Activated naive CD4-positive, alpha-beta T cell treated with Interleukin-2 at 50 U/mL for 16 hours (primary cell): Measurements from ENCODE around the gene CDC6.

ENCODE experiments used
- DNase-seq: peaks from one replicate; pipeline ENCODE4 v3.0.0-alpha.2; 2020

CDC6 gene

DNA sequence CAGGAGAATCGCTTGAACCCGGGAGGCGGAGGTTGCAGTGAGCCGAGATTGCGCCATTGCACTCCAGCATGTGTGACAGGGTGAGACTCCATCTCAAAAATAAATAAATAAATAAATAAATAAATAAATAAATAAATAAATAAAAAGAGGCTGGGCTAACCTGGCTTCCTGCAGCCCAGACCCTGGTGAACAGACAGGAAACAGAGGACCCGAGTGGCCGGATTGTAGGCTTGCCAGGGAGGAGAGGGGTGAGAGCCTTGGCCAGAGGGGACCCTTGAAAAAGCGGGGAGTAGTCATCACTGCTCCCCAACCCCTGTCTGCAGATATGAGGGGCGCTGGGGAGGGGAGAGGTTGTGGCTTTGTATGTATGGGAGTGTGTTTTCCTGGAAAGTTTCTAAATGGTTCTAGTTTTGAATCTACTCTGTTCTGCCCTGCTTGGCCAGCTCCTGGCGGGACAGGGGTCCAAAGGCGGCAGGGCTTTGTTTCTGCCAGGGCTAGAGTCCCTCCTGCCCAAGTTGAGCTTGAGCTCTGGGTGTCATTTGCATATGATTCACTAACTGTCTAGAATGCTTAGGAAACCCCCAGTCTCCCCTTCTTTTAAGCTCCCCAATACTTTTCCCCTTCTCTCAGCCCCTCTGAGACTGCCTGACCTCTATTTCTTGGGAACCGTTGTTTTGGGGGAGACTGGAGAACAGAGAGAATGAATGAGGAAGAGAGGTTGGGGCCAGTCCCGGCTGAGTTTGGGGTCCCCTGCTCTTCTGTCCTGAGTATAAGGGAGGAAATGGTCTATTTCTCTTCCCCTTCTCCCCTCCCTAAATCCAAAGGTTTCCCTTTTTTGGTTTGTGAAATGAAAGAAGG, 37.7 kb downstream of the CDC6 start:
- no peak for DNase-seq

DNA sequence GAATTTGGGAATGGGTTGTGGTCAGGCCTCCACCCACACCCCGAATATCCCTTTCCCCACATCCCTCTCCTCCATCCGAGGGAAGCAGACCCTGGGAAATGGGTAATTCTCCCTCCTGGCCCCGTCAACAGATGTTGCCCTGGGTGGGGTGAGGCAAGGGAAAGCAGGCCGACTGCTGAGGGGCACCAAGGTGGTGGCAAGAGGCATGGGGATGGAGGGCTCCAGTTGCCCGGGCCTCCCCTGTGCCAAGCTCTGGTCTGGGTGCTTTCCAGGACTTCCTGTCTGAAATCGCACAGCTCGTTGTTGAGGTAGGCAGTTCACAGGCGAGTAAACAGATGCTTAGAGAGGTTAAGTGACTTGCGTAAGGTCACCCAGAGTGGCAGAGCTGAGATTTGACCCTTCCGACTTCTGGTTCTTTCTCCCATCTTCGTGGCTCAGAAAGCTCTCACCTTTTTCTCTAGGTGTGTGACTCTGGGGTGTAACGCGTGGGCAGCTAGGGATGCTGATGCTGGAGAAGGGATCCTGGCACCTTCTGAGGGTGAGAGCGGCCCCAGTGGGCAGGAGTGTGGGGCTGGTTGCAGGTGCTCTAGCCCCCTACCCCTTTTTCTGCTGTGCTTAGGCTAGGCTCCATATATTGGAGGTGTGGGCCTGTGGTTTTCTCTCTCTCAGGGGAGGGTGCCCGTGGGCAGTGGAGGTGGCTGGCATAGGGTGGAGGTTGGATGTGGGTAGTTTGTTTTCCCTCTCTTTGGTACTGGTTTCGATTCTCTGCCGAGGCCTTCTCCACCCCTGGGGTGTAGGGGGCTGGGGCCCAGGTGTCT, 38.5 kb downstream of the CDC6 start:
- DNase-seq, result peak; percentile 53

DNA sequence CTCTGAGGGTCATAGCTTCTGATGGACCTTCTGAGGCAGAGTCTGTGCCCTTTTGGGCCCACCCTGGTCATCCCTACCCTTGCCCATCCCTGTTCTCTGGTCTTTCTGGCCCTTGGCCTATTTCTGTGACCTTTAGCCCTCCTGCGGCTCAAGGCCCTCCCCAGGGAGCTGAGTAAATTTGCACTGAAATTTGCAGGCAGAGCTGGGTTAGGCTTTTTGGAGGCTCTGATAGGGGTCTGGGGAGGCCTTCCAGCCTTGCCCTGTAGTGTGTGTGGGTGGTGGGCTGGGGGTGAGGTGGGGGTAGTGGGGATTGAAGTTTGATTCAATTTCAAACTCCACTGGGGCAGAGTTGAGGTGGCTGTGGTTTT, 39.1 kb downstream of the CDC6 start:
- DNase-seq, result no peak

DNA sequence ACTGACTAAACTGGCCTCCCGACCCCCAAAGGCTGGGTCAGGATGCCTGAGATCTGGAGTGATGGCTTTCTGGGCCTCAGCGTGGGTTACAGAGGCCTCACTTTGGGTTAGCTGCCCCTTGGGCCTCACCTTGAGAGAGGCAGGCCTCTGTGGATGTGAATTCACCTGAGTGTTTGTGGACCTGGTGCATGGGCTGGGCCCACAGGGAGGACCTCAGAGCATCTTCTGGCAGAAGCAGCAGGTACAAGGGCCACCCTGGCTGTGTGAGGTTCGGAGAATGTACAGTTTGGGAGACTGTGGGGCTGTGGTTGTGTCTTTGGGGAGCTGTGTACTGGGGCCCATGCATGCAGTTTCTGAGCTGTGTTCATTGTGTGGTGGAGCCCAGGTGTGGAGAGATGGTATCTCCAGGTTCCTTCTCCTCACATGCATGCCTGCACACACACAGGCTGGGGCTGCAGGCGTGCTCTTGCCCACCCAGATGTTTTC, 39.6 kb downstream of the CDC6 start:
- no peak for DNase-seq

DNA sequence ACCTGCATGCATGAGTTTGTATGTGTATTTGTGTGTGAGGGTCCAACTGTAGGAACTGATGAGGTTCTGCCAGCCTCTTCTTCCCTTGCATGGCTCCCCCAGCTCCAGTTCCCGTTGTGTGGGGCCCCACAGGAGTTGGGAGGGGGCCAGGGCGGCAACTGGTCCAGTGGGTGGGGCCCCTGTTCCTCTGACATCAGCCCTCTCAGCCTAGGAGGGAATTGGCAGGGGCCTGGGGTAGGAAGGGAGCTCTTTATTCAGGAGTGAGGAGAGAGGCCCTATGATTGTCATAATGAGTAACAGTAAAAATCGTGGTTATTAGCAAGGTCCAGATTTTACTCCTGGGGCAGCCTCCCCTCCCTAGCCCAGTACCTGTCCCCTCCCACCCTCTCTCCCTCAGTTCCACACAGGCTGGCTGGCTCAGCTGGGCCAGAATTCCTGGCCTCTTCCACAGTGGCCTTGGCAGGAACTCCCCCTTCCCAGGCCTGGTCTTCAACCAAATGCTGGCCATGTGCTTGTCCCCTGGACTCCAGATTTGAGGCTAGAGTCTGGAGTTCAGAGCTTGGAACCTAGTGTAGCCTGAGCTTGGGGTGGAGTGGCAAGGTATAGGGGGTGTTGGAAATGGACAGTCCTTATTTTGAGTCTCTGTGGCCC, 40.2 kb downstream of the CDC6 start:
- DNase-seq, result no peak

DNA sequence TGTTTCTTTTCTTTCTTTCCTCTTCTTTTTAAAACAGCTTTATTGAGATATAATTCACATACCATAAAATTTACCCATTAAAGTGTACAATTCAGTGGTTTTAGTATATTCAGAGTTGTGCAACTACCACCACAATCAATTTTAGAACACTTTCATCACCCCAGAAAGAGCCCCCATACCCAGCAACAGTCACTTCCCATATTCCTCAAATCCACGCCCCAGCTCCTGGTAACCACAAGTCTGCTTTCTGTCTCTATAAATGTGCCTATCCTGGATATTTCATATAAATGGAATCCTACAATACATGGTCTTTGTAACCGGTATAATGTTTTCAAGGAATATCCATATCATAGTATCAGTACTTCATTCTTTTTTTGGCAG, 40.7 kb downstream of the CDC6 start:
- no peak for DNase-seq

DNA sequence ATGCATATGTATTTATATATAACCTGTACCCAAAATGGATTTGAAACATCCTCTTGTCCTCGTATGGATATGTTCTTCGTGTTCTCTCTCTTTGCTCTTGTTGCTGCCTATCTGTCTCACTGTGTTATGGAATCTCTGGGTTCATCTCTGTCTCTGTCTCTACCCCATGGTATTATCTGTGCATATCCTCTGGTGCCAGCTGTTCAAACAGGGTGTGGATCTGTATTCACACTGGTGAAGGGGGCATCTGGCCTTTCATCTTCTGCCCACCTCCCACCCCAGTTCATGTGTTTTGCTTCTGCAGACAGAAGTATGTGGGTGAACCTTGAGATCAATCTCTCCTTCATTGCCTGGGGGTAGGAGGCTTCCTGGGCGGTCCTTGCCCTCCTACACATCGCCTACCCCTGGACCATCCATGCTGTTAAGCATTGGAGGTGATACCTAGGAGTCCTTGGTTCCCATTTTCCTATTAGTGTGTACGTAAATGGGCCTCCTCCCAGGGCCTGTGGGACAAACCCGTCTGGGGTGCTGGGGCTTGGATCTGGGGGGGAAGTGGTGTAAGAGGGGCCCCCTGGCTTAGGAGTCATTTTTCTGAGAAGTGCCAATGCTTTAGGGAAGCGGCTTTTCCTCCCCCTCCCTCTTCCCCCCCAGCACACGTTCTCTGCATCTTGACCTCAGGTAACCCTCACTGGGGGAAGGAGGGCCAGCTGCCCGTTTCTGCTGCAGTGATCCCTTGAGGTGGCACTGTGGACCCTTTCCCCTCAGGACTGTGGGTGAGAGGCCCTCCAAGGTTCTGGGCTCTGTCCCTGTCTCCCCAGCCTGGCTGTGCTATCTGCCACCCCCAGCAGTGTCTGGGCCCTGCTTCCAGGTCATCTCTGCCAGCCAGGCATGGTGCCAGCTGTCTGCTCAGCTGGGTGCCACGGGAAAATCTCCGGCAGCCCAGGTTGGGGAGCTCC, 42.4 kb downstream of the CDC6 start:
- no peak for DNase-seq

DNA sequence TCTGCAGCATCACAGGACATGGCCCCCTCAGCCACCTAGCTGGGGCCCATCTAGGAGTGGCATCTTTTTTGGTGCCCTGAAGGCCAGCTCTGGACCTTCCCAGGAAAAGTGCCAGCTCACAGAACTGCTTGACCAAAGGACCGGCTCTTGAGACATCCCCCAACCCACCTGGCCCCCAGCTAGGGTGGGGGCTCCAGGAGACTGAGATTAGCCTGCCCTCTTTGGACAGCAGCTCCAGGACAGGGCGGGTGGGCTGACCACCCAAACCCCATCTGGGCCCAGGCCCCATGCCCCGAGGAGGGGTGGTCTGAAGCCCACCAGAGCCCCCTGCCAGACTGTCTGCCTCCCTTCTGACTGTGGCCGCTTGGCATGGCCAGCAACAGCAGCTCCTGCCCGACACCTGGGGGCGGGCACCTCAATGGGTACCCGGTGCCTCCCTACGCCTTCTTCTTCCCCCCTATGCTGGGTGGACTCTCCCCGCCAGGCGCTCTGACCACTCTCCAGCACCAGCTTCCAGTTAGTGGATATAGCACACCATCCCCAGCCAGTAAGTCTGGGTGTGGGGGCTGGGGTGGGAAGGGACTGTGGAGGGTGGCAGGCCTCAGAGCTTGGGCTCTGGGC, 43.3 kb downstream of the CDC6 start:
- DNase-seq, result no peak

DNA sequence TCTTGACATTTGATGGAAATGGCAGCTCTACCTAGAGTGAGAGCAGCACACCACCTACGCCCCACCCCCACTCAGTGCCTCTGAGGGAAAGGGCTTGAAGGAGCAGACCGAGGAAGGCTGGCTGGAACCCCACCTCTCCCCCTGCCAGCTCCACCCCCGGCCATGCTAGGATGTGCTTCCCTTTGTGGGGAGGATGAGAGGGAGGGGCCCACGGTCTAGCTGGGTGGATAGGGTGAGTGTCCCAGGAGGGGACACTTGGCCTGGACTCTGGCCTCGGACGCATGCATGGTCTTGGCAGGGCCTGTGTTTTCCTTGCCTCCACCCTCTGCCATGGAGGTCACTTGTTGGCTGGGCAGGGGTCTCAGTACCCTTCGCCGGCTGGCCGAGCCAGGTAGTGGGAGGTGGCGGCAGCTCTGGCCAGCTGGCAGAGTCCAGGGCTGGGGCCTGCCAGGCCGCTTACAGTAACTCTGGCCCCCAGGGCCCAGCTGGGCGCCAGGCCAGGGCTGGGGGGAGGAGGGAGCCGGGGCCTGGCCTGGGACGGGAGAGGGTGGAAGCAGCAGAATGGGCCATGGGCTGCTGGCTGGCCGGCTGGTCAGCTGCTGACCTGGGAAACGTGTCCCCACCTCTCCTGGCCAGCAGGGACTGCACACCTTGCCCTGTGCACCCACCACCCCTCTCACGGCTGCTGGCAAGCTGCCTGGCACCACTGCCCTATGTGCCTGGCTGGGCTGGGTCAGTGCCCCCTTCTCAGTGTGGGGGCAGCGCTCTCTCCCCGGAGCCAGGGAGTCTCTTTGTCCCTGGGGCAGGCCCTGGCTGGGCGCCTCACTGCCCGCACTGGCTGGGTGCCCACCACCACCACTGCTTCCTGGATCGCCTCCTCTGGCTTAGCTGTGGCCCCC, 44.3 kb downstream of the CDC6 start:
- no peak for DNase-seq

DNA sequence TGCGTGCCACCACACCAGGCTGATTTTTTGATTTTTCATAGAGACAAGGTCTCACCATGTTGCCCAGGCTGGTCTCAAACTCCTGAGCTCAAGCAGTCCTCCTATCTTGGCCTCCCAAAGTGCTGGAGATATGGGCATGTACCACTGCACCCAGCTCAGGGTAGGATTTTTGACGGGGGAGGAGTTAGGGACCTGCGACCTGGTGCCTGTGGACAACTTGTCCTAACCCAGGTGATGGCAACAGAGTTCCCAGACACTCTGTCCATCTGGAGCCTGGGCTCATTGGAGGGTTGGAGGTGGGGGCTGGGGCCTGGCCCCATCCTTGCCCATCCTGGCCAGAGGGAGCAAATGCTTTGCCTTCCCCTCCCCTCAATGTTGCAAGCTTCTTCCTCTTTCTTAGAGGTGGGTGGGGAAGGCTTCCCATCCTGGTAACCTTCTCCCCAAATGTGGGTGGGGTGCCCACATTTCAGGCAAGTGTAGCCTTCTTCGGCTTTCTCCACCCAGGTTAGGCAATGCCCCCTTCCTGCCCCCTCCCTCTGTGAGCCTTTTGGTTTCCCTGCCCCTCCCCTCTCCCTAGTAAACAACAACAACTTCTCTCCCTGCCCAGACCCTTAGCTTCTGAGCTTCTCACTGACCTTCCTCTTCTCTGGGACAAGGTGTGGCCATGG, 46.2 kb downstream of the CDC6 start:
- DNase-seq, result no peak

DNA sequence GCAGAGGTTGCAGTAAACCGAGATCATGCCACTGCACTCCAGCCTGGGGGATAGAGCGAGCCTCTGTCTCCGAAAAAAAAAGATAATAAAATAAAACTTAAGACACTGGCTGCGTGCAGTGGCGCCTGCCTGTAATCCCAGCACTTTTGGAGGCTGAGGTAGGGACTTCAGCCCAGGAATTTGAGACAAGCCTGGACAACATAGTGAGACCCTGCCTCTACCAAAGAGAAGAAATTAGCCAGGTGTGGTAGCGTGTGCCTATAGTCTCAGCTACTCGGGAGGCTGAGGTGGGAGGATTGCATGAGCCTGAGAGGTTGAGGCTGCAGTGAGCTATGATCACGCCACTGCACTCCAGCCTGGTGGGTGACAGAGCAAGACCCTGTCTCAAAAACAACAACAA, 47.9 kb downstream of the CDC6 start:
- DNase-seq, result no peak

DNA sequence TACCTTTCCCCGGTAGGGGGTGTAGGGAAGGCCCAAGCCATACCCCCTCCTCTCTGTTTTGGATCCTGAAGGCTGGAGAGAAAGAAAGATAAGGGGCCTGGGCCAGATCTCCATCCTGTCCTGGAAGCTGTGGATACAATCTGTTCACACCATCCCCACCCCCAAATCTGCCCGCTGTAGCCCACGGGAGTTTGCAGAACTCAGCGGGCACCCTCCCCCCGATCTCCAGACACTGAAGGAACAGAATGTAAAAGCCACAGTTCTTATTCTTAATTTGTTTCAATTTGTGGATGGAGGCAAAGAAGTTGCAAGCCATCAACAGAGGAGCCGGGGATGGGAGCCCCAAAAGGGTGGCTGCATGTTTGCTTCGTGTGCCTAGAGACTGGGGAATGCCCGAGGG, 49.7 kb downstream of the CDC6 start:
- DNase-seq, result no peak

DNA sequence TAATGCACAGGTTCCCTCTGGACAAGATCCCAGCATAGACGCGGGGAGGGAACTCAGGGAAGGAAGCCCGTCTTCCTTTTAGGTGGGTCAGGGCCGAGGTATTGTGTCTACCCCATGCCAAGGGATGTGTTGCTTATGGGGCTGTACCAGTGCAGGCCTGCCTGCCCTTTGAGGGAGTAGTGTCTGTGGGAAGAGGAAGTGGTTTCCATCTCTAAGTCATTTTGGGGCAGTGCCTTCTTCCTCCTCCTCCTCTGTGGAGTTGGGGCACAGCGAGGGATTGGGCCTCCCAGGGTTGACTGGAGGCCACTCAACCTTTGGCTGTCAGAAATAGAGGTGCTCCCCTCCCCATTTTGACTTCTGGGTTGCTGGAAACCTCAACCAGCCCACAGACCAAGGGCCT, 50.4 kb downstream of the CDC6 start:
- no peak for DNase-seq

DNA sequence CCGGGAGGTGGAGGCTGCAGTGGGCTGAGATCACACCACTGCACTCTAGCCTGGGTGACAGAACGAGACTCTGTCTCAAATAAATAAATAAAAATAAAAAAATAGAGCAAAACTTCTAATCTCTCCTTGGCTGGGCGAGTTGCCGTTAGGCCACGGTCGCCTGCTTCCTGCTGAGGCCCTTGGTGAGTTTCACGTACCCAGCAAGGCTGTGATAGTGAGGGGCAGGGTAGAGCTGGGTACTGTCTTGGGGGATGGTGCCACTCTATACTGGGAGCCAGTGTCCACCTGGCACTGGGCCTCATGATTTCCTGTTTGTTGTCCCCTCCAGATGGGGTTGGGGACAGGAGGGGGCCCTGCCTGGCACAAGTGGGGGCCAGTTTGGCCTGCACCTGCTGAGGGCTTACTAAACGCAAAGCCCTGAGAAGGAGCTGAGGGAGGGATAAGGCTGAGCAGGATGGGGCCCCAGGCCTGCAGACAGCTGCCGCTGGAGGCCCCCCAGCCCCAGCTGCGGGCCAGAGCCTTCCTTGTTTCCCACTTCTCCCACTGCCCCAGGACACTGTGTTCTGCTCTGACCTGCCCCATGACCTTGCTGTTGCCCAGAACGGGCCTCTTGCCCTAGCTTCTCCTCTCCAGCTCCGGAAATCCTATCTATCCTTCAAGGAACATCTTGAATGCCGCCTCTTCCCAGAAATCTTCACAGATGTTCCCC, 51.4 kb downstream of the CDC6 start:
- DNase-seq, result no peak

DNA sequence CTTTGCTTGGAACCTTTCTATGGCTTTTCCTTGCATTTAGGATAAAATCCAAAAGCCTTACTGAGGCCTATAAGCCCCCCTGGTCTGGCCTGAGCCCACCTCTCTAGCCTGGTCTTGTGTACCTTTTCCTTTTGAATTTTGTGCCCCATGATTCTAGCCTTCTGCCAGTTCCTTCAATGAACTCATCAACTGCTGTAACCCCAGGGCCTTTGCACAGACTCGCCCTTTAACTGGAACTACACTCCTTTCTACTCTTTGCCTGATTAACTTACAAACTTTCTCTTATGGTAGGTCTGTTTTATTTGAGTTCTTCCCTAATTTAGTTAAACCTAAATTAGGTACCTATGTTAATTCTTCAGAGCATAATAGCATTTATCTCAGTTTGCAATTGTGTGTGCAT, 52.6 kb downstream of the CDC6 start:
- DNase-seq, result no peak

DNA sequence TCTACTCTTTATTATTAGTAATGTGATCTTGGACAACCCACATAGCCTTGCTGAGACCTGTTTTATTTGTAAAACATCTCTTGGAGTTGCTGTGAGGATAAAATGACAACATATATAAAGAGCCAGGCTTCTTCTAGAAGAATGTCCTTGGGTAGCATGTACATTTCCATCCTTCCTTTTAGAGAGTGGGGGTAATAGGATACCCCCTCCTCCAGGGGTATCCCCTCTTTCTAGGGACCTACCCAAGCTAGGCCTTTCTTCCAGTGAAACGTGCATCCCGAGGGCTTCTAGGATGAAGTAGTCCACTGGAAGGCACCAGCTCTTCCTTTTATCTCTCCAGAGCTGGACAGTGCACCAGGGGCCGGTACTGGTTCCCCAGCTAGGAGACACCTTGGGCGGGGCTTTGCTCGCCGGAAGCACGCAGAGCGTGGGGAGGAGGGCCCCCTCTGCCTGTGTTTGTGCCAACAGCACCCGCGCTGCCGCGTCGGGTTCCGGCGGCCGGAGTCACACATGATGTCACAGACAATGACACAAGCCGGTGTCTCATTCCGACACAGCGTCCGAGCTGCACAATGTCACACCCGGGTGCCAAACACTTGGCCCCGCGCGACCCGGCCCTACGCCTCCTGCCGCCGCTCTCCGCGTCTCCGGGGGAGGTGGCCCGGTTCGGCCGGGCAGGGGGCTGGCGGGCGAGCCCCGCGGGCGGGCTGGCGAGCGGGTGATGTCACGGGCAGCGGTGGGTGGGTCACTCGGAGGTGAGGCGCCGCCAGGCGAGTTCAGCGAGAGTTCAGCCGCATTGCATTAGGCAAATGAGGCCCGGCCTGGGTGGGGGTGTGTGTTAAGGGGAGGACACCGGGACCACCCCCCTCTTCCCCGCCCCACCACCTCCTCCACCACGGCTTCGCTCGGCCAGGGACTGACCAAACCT, 53.5 kb downstream of the CDC6 start:
- DNase-seq, result peak; percentile 85

DNA sequence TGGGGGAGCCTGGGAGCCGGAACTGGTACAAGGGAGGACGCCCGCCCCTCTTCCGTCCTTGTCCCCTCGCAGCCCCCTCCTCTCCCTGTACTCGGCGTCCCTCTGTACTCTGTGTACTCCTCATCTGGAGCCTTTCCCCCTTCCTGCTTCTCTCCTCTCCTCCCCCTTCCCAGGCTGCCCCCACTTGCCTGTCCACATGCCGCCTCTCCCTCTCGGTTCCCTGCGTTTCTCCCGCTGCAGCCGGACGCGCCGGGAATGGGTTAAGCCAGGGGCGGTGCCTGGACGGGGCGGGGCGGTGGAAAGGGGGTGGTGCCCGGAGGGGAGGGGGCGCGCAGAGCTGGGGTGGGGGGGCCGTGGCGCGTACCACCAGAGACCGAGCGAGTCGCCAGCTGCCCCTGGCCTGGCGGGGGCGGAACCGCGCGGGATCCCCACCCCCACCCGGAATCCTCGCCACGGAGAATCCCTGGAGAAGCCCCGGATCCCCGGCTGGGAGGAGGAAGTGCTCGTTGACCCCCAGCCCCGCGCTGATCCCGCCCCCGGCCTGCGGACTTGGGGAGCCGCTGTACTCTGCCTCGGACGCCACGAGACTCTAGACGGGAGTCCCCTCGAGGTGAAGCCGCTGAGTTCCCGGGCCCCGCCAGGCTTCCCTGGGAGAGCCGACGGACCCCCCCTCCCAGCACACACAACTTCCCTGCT, 54.3 kb downstream of the CDC6 start:
- DNase-seq, result no peak
